CD14-positive monocyte (primary cell): Measurements from ENCODE around the gene EPS8L3. TPM values are rescaled to one million over a fixed set of nuclear protein-coding genes. Genes with fewer than 3 reads are reported as not detected.
A peak's percentile ranks its signal among the peaks of the same experiment; 100 is the strongest.

Experiments used
- DNase-seq, 3 donors: peaks; one replicate each; pipeline ENCODE4 v3.0.0-alpha.2; 2011 to 2022
- H2AFZ ChIP-seq: 2 replicates; pipeline ENCODE4 v1.6.0; 2012; ENCODE audit warnings: mild to moderate bottlenecking, low read depth, low read length, inconsistent platforms; ENCODE audit not compliant: insufficient read depth, poor library complexity, severe bottlenecking
- H3K27ac ChIP-seq, 2 donors: 1 replicate in 1 of 2; 2 replicates in 1 of 2; pipeline ENCODE4 v1.5.1; 2012 to 2013; ENCODE audit warnings: low read length in 2 of 2, control low read depth in 1 of 2, inconsistent platforms in 1 of 2, low read depth in 1 of 2, mild to moderate bottlenecking in 1 of 2
- H3K27me3 ChIP-seq, 2 donors: one replicate each; pipeline versions ENCODE4 v1.6.0 to v1.6.1; 2011 to 2013; ENCODE audit warnings: low read length in 2 of 2; ENCODE audit not compliant: control insufficient read depth in 2 of 2, insufficient read depth in 2 of 2
- H3K36me3 ChIP-seq, 2 donors: replicated peaks in 1 of 2; 1 replicate in 1 of 2; 2 replicates in 1 of 2; pipeline versions ENCODE4 v1.5.1 to v1.6.1; 2012 to 2013; ENCODE audit warnings: low read length in 2 of 2, control low read depth in 1 of 2, inconsistent platforms in 1 of 2, mild to moderate bottlenecking in 1 of 2; ENCODE audit not compliant: insufficient read depth in 2 of 2, control insufficient read depth in 1 of 2
- H3K4me1 ChIP-seq, 2 donors: 1 replicate in 1 of 2; 2 replicates in 1 of 2; pipeline versions ENCODE4 v1.5.1 to v1.6.1; 2012 to 2013; ENCODE audit warnings: low read length in 2 of 2, control low read depth in 1 of 2, inconsistent platforms in 1 of 2, mild to moderate bottlenecking in 1 of 2, moderate library complexity in 1 of 2; ENCODE audit not compliant: insufficient read depth in 2 of 2, control insufficient read depth in 1 of 2
- H3K4me2 ChIP-seq: replicated peaks from 2 replicates; pipeline ENCODE3; 2012; ENCODE audit warnings: low read length, moderate library complexity, mild to moderate bottlenecking; ENCODE audit not compliant: poor library complexity, severe bottlenecking; ENCODE audit errors: extremely low read depth
- H3K4me3 ChIP-seq, 3 experiments: fragments of 200-600 bp in 1 of 3; sonication (generic) in 1 of 3; replicated peaks in 1 of 3; 1 replicate in 2 of 3; 2 replicates in 1 of 3; pipeline ENCODE4 v1.5.1; 2011 to 2013; ENCODE audit warnings: low read length in 3 of 3, mild to moderate bottlenecking in 3 of 3, control low read depth in 2 of 3, low read depth in 2 of 3, inconsistent platforms in 1 of 3, moderate library complexity in 1 of 3
- H3K79me2 ChIP-seq: 2 replicates; pipeline ENCODE4 v1.6.0; 2012; ENCODE audit warnings: mild to moderate bottlenecking, control low read depth, inconsistent platforms, low read length, moderate library complexity; ENCODE audit not compliant: insufficient read depth
- H3K9ac ChIP-seq: 2 replicates; pipeline ENCODE4 v1.6.0; 2017; ENCODE audit warnings: low read length, mild to moderate bottlenecking; ENCODE audit not compliant: insufficient read depth, poor library complexity, severe bottlenecking
- H3K9me3 ChIP-seq, 2 donors: replicated peaks in 1 of 2; 1 replicate in 1 of 2; 2 replicates in 1 of 2; pipeline versions ENCODE4 v1.5.1 to v1.6.1; 2012 to 2013; ENCODE audit warnings: low read length in 2 of 2, control low read depth in 1 of 2; ENCODE audit not compliant: control insufficient read depth in 1 of 2, insufficient read depth in 1 of 2
- H4K20me1 ChIP-seq: 2 replicates; pipeline ENCODE4 v1.6.0; 2012; ENCODE audit warnings: mild to moderate bottlenecking, low read length, control low read depth, moderate library complexity; ENCODE audit not compliant: insufficient read depth
- H3K27ac Mint-ChIP-seq, 7 donors: one replicate each; pipeline ENCODE4 v1.8.0; 2020; ENCODE audit warnings: mild to moderate bottlenecking in 7 of 7, mixed read lengths in 7 of 7, moderate library complexity in 6 of 7, inconsistent platforms in 2 of 7
- H3K27me3 Mint-ChIP-seq, 3 donors: one replicate each; pipeline ENCODE4 v1.8.0; 2021 to 2022; ENCODE audit warnings: low read depth in 3 of 3, mild to moderate bottlenecking in 3 of 3, mixed read lengths in 3 of 3, moderate library complexity in 3 of 3, inconsistent platforms in 1 of 3
- H3K36me3 Mint-ChIP-seq, 2 donors: one replicate each; pipeline ENCODE4 v1.8.0; 2020; ENCODE audit warnings: mixed read lengths in 2 of 2, inconsistent platforms in 1 of 2, mild to moderate bottlenecking in 1 of 2
- H3K4me1 Mint-ChIP-seq: one replicate; pipeline ENCODE4 v1.8.0; 2020; ENCODE audit warnings: mild to moderate bottlenecking, mixed read lengths
- H3K4me3 Mint-ChIP-seq, 2 donors: one replicate each; pipeline ENCODE4 v1.8.0; 2020; ENCODE audit warnings: mild to moderate bottlenecking in 2 of 2, mixed read lengths in 2 of 2, moderate library complexity in 1 of 2
- H3K9me3 Mint-ChIP-seq, 7 donors: one replicate each; pipeline ENCODE4 v1.8.0; 2020 to 2022; ENCODE audit warnings: mixed read lengths in 7 of 7, mild to moderate bottlenecking in 6 of 7, moderate library complexity in 6 of 7, inconsistent platforms in 2 of 7
- CTCF ChIP-seq: fragments of 200-600 bp; IDR thresholded peaks from one replicate; pipeline ENCODE4 v1.8.0; 2022; ENCODE audit warnings: antibody characterized with exemption, mild to moderate bottlenecking
- WGBS: methylation state at CpG from one replicate; pipeline ENCODE4 v1.1.5; 2013; ENCODE audit warnings: missing lambda C conversion rate; ENCODE audit not compliant: insufficient coverage; 5-methylcytosine and 5-hydroxymethylcytosine counted together
- intact Hi-C, 2 donors: fragments of 100-400 bp; cut with micrococcal nuclease; formaldehyde crosslinking; loops; one replicate each; pipeline versions ENCODE4 v1.15.0 to v1.15.1; 2023
- polyA plus RNA-seq, 3 donors: library from polyadenylated mRNA; depleted of rRNA in 1 of 3; unstranded in 2 of 3; stranded (reverse) in 1 of 3; fragments of 300-500 nt in 2 of 3; fragments of >200 nt in 1 of 3; fragmentation: Illumina TruSeq in 2 of 3; gene quantifications; 1 replicate in 2 of 3; 2 replicates in 1 of 3; pipeline ENCODE4 v1.2.3, GENCODE V29; 2012 to 2021

The EPS8L3 gene
- polyA plus RNA-seq, 3 donors = not detected

- Histone ChIP-seq H2AFZ (no peak overlapping the region), H3K4me2 (no peak overlapping the region), H3K4me3 (no peak overlapping the region), H3K27ac (no peak overlapping the region), H4K20me1 (no peaks in the 10 kb centered on the region), H3K36me3 (no peaks in the 10 kb centered on the region), H3K4me1 (peaks cover 8 to 16% of the 10 kb centered on the region in 2 donors), H3K27me3 (no peaks in the 10 kb centered on the region), H3K79me2 (no peaks in the 10 kb centered on the region), H3K9ac (no peak overlapping the region), H3K9me3 (no peaks in the 10 kb centered on the region)
- H3K27ac Mint-ChIP-seq = peak overlapping the region in 1 of 7 donors; percentile 39
- intact Hi-C loops = loop anchor here in 1 of 2 donors (5.0 kb wide), 1 partner anchor 342 kb away; no protein-coding TSS in a partner anchor
- peaks cover 0 to 8% (median 0%) of the 10 kb centered on the region in 7 donors for H3K9me3 Mint-ChIP-seq
- peaks cover 17% of the 10 kb centered on the region for H3K4me1 Mint-ChIP-seq
- no peaks in the 10 kb centered on the region for H3K36me3 Mint-ChIP-seq
- no peak for DNase-seq
- no peak for TF ChIP-seq CTCF
- H3K4me3 Mint-ChIP-seq = no peak overlapping the region
- 89% methylated on average over 5 of the region's 5 CpGs for WGBS
- peaks cover 0 to 12% (median 2%) of the 10 kb centered on the region in 3 donors for H3K27me3 Mint-ChIP-seq
Observed at GRCh38 chr1:109784551-109785252, 21.0 kb upstream of the EPS8L3 start.

GRCh38 chr1:109783436-109783835, 19.7 kb upstream of the EPS8L3 start:
- Histone ChIP-seq H4K20me1 (no peaks in the 10 kb centered on the region), H3K4me3 (no peak overlapping the region), H3K4me2 (no peak overlapping the region), H3K27ac (no peak overlapping the region), H3K4me1 (peaks cover 0 to 4% of the 10 kb centered on the region in 2 donors), H3K9ac (no peak overlapping the region), H3K79me2 (no peaks in the 10 kb centered on the region), H3K36me3 (no peaks in the 10 kb centered on the region), H2AFZ (no peak overlapping the region), H3K9me3 (no peaks in the 10 kb centered on the region), H3K27me3 (no peaks in the 10 kb centered on the region)
- Mint-ChIP-seq H3K4me3 (no peak overlapping the region), H3K36me3 (no peaks in the 10 kb centered on the region), H3K27ac (no peak overlapping the region), H3K4me1 (peaks cover 6% of the 10 kb centered on the region), H3K27me3 (peaks cover 0 to 12% (median 0%) of the 10 kb centered on the region in 3 donors), H3K9me3 (peaks cover 0 to 8% (median 0%) of the 10 kb centered on the region in 7 donors)
- intact Hi-C loops = loop anchor here in 1 of 2 donors (5.0 kb wide), 1 partner anchor 341 kb away; no protein-coding TSS in a partner anchor
- TF ChIP-seq CTCF = no peak
- DNase-seq = no peak
- 72% methylated on average over 2 of the region's 8 CpGs for WGBS
